ENCODE results near the gene SGSH.
"Not testable (repeated sequence)": the region's sequence is repeated elsewhere in the genome, so short reads cannot be mapped to it uniquely, and the experiment has no call there.

SGSH gene

DNA sequence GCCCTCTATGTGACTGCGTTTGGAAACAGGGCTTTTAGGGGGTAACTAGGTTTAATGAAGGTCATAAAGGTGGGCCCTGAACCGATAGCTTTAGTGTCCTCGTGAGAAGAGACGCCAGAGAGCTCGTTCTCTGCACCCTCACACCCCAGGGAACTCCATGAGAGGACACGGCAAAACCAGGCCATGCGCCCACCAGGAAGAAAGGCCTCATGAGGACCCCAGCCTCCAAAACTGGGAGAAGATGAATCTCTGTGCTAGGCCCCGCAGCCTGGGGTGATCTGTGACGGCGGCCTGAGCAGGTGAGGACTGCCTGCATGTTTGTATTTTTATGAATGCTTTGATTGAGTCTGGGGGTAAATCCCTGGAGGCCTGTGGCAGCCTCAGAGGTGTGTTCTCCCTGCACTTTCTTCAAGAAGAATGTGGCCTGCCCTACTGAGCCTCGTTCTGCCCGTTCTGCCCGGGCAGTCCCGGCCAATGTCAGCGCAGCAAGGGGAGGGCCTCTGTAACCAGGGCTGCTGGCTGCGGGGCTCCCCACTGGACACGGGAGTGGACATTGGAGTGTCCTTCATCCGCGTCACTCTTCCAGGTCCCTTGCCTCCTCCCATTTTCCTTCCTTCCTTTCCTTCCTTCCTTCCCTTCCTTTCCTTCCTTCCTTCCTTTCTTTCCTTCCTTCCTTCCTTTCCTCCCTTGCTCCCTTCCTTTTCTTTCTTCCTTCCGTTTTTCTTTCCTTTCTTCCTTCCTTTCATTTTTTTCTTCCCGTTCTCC lies 33.7 kb upstream of the SGSH start:
- no peak for DNase-seq (ENCODE audit: low read depth in 1 of 2, low spot score in 1 of 2)

DNA sequence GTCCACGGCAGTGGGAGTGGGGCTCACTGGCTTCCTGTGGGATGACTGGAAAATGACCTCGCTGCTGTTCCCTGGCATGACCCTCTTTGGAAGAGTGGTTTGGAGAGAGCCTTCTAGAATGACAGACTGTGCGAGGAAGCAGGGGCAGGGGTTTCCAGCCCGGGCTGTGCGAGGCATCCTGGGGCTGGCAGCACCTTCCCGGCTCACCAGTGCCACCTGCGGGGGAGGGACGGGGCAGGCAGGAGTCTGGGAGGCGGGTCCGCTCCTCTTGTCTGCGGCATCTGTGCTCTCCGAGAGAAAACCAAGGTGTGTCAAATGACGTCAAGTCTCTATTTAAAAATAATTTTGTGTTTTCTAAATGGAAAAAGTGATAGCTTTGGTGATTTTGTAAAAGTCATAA lies 32.7 kb upstream of the SGSH start:
- DNase-seq (ENCODE audit: low read depth in 1 of 2, low spot score in 1 of 2), result peak; percentile 71 to 87

DNA sequence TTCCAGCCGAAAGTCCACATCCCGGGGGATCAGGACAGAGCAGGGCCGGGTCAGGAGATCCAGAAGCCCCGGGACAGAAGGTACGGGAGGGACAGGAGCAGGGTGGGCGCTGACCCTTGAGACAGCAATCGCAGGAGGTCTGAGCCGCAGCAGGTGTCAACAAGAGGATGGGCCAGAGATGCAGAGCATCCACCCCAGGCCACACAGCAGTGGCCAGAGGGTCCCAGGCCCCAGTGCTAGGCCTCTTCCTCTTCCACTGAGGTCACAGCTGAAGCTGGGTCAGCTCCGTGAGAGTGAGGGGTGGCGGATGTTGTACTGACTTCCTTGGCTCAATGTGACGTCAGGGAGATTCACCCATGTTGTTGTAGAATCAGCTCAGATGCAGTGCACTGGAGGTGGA lies 31.8 kb upstream of the SGSH start:
- no peak for DNase-seq (ENCODE audit: low read depth in 1 of 2, low spot score in 1 of 2)

DNA sequence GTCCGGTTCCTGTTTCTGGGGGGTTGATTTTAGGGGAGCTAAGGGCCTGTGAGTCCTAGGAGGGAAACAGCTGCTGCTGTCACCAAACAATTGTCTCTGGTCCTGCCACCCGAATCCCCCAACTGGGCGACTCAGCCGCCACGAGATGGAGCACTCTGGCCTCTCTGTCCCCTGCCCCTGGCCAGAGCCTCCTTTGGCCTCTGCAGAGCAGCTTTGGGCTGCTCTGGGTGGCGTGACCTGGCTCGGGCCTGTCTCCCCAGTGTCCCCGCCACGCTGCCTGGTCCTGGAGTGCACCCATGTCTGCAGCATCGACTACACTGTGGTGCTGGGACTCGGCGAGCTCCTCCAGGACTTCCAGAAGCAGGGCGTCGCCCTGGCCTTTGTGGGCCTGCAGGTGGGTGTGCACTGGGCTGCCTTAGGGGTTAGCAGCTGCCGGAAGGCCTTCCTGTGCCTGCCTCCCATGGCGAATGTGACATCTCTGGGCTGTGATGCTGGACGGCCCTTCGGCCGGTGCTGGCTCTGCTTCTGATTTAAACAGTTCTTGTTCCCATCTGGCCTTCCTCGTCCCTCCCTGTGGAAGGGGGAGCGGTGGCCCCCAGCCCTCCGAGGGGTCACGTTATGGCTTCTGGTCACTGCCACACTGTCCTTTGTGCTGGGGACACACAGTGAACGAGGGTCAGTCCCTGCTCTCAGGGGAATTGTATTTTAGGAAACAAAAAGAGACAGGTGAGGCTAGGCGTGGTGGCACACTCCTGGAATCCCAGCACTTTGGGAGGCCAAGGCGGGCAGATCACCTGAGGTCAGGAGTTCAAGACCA lies 29.0 kb upstream of the SGSH start:
- no peak for DNase-seq (ENCODE audit: low read depth in 1 of 2, low spot score in 1 of 2)

DNA sequence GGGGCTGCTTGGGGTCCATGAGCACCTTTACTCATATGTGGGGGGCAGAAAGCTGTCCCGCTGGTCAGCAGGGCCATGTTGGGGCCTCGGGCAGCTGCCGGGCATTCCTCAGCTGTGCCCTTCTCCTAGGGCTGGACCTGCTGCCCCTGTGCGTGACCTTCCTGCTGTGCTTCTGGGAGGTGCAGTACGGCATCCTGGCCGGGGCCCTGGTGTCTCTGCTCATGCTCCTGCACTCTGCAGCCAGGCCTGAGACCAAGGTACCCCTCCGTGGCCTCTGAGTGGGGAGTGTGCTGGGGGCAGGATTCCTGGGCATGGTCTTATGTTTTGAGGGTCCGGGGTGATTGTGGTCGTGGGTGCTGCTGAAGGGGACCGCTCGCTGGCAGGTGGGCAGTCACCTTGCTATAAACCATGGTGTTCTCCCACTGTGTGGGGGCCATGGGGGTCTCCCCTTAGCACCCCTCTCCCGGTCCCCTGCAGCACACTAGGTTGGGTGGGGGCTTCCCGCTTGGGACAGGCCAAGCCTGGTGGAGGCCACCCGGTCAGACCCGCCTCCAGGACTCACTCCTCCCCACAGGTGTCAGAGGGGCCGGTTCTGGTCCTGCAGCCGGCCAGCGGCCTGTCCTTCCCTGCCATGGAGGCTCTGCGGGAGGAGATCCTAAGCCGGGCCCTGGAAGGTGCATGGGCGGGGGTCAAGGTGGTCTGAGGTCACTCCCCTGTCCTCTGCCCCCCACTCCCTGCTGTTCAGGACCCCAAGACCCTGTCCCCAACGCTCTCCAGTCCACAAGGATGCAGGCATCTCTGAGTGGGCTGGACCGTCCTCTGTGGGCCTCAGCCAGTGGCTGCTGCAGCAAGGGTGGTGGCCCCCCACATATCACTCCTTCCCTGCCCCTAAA lies 28.1 kb upstream of the SGSH start:
- no peak for DNase-seq (ENCODE audit: low read depth in 1 of 2, low spot score in 1 of 2)

DNA sequence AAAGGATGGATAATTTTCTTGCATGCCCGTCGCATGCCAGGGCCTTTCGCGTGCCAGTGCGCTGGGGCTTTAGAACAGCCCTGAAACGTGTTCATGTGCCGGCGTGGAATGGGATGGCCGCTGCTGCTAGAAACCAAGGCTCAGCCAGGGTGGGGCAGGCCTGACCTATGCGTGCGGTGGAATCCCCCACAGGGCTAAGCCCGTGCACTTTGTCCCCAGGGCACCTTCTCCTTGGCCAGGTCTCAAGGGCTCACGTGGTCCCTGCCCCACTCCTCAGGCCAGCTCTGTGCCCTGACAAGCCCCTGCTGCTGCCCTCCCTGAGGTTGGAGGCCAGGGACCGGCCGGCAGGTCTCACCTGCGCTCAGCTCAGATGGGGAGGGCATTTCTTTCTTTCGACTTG lies 27.4 kb upstream of the SGSH start:
- DNase-seq (ENCODE audit: low read depth in 1 of 2, low spot score in 1 of 2), result no peak

DNA sequence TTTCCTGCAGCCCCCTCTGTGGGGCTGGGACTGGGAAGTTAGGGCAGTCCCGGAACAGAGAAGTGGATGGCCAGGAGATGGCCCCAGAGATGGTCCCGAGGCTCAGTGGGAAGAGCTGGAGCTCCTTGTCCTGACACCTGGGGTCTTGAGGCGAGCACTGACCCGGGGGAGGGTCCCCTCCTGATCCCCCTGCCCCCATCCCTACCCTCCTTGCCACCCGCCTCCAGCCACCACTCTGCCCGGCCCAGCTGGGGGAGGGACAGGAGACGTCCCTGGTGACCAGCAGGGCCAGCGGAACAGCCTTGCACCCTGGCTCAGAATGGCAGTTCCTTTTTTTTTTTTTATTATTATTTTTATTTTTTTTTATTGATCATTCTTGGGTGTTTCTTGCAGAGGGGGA lies 26.6 kb upstream of the SGSH start:
- no peak for DNase-seq (ENCODE audit: low read depth in 1 of 2, low spot score in 1 of 2)

DNA sequence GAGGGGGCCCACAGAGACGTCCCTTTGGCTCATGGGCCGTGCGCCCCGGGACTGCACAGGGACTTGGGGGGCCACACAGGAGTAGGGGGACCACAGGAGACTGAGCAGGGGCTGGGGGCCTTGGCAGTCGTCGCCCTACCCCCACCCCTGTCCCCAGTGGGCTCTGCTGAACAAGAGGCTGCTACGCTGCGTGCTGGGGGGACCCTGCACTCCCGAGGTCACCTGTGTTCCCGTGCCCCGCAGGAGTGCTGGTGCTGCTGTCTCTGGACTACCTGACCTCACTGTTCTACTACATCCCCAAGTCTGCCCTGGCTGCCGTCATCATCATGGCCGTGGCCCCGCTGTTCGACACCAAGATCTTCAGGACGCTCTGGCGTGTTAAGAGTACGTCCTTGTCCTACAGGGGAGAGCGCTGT lies 26.1 kb upstream of the SGSH start:
- DNase-seq (ENCODE audit: low read depth in 1 of 2, low spot score in 1 of 2), result no peak

DNA sequence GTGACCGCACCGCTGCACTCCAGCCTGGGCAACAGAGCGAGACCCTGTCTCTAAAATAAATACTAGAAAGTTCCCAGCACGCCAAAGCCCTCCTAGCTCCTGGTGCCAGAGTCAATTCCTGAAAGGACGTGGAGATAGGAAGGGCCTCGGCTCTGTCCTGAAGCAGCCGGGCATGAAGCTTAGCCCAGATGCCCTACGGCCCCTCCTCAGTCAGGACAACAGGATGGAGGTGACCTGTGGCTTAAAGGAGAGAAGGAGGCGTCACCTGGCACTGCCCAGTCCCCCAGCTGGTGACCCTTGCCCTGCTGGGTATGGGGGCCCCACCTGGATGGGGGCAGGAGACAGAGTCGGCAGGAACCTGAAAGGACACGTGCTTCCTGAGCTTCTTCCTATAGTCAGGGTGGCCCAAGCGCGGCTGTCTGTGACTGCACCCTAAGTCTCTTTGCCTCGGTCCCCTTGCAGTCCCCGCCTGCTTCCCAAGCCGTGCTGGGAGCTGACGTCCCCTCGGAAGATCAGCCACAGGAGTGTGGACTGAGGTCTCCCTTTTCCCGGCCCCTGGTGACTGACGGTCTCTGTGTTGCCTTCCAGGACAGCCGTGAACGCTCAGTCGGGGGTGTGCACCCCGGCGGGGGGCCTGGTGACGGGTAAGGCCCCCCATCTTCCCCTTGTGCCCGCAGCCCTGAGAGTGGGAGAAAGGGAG lies 25.6 kb upstream of the SGSH start:
- DNase-seq (ENCODE audit: low read depth in 1 of 2, low spot score in 1 of 2), result no peak

DNA sequence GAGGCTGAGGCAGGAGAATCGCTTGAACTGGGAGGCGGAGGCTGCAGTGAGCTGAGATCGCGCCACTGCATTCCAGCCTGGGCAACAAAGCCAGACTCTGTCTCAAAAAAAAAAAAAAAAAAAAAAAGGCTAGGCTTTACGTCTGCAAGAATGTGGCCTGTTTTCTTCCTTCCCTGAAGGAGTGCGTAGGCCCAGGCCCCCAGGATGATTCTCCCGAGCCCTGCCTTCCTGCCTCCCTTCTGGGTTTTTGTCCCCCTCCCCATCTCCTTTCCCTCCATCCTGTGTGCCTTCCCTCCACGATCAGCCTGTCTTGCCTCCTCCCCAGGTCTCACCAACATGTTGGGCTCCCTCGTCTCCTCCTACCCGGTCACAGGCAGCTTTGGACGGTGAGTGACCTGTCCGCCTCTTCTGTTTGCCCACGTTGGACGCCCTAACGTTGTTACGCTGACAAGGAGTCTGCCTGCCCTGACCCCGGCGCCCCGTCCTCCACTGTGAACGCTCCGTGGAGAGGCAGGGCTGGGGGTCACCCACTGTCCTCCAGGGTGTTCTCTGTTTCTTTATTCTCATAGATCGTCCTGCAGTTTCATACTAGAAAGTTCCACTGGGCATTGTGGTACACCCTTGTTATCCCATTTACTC lies 24.9 kb upstream of the SGSH start:
- DNase-seq (ENCODE audit: low read depth in 1 of 2, low spot score in 1 of 2), result no peak

DNA sequence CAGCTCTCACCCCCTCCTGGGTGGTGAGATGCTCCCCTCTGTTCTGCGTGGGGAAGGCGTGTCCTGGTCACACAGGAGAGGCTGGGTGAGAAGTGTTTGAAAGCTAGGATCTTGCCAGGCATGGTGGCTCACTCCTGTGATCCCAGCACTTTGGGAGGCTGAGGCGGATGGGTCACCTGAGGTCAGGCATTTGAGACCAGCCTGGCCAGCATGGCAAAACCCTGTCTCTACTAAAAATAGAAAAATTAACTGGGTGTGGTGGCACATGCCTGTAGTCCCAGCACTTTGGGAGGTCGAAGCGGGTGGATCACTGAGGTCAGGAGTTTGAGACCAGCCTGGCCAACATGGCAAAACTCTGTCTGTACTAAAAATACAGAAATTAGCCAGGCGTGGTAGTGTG lies 24.3 kb upstream of the SGSH start:
- DNase-seq (ENCODE audit: low read depth in 1 of 2, low spot score in 1 of 2), result not testable (repeated sequence)

DNA sequence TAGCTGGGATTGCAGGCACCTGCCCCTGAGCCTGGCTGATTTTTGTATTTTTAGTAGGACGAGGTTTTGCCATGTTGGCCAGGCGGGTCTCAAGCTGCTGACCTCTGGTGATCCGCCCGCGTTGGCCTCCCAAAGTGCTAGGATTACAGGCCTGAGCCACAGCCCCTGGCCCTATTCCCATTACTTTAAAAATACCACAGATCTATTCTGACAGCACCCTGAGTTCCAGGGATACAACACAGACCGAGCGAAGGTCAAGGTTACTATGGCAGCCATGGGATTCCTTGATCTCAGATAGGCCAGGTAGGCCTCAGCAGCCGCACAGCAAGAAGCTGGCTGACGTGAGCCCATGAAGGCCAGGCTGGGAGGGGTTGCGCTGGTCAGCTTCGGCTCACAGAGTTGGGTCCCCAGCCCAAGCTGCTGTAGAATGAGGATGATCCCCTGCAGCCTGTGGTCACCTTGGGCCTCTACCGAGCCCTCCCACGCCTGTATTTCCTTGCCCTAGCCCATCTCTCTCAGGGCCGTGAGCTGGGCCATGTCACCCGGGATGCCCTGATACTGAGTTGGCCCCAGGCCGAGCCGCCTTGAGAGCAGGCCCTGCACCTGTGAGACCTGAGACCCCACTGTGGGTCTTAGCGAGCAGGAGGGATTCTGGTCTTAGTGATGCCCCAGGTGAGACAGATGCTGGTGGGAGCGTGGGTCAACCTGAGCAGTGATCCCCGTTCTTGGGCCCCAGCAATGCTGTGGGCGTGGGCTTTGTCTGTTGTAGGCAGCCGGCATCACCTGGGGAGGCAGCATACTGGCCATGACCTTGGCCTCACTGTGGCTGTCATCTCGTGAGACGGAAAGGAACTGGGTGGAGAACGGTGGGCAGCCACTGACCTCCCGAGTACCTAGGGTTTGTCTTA lies 23.6 kb upstream of the SGSH start:
- DNase-seq (ENCODE audit: low read depth in 1 of 2, low spot score in 1 of 2), result no peak

DNA sequence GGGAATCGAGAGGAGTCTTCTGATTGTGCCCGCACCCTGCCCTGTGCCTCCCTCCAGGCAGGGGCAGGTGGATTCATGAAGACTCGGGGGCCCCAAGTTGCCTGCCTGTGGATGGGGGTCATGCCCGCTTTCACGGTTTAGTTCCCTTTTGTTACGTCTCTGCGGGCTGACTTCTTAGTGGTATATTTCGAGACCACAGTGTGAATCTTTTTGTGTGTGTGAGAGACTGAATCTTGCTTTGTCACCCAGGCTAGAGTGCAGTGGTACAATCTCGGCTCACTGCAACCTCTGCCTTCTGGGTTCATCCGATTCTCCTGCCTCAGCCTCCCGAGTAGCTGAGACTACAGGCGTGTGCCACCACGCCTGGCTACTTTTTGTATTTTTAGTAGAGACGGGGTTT lies 22.4 kb upstream of the SGSH start:
- DNase-seq (ENCODE audit: low read depth in 1 of 2, low spot score in 1 of 2), result no peak

DNA sequence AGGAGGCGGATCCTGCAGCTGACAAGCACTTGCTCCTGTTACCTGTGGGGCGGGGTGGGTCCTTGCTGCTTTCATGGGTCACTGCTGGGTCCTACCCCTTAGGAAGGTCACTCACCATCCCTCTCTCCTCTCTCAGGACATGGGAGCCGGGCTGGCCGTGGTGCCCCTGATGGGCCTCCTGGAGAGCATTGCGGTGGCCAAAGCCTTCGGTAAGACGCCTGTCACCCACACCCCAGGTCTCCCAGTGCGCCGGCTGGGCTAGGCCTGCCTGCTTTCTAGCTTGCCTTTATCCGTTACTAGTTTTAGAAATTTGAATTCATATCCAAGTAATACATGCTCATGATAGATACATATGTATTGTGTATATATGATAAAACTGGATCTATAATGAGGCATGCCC lies 17.3 kb upstream of the SGSH start:
- no peak for DNase-seq (ENCODE audit: low read depth in 1 of 2, low spot score in 1 of 2)

DNA sequence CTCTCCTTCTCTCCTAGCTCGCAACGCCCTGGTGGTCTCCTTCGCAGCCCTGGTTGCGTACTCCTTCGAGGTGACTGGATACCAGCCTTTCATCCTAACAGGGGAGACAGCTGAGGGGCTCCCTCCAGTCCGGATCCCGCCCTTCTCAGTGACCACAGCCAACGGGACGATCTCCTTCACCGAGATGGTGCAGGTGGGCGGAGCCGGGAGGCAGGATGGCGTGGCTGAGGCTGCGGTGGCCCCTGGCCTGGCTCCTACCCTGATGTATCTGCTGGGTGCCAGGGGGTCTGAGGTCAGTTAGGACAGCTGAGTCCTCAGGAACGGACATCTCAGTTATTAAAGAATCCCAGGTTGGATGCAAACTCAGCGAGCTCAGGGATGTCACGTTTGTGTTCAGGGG lies 16.8 kb upstream of the SGSH start:
- no peak for DNase-seq (ENCODE audit: low read depth in 1 of 2, low spot score in 1 of 2)

DNA sequence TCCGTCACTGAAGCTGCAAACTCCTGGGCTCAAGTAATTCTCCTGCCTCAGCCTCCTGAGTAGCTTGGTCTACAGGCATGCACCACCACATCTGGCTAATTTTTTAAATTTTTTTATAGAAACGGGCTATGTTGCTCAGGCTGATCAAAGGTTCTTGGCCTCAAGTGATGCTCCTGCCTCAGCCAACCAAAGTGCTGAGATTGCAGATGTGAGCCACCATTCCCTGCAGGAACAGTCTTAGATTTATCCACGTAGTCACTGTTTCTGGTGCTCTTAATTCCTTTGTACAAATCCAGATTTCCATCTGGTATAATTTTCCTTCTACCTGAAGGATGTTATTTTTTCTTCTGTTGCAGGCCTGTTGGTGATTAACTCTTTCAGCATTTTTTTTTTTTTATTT lies 13.1 kb upstream of the SGSH start:
- no peak for DNase-seq (ENCODE audit: low read depth in 1 of 2, low spot score in 1 of 2)

DNA sequence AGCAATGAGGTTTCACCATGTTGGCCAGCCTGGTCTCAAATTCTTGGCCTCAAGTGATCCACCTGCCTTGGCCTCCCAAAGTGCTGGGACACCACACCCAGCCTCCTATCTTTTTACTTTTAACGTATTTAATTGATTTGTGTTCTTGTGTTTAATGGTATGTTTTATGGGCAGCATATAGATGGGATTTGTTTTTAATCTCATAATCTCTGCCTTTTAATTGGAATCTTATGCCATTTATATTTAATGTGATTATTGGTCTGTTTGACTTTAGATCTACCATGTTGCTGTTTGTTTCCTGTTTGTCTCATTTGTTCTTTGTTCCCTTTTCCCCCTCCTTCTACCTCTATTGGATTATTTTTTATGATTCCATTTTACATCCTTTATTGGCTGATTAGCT lies 12.3 kb upstream of the SGSH start:
- DNase-seq (ENCODE audit: low read depth in 1 of 2, low spot score in 1 of 2), result no peak

DNA sequence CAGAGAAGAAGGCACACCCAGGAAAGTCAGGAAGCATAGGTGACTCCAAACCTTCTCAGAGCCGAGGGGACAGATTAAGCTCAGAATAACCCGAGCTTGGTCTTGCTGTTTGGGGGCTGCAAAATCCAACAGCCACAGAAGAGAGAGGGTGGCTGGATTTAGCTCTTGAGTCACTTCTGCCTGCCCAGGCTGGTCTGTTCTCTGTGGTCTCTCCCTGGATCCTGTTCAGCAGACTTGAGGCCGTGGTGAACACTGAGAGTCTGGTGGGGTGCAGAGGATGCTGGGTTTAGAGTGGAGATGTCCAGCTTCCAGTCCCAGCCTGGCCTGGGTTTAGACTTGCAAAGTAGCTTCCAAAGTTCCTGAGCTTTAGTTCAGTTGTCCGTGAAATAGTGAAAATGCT lies 8.9 kb upstream of the SGSH start:
- DNase-seq (ENCODE audit: low read depth in 1 of 2, low spot score in 1 of 2), result no peak

DNA sequence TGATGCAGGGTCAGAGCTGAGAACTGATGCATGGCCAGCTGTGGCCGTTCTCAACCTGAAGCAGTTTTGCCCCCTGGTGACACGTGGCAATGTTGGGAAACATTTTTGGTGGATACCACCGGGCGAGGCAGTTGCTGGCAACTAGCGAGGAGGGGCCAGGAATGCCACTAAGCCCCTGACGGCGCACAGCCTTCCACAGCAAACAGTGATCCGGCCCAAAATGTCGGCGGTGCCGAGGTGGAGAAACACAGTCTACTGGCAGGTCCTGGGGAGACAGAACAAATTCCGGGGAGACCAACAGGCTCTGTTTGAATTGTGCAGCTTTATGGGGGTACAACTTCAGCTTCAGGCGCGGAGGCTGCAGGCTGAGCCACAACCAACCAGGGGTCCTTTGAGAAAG lies 8.3 kb upstream of the SGSH start:
- no peak for DNase-seq (ENCODE audit: low read depth in 1 of 2, low spot score in 1 of 2)

DNA sequence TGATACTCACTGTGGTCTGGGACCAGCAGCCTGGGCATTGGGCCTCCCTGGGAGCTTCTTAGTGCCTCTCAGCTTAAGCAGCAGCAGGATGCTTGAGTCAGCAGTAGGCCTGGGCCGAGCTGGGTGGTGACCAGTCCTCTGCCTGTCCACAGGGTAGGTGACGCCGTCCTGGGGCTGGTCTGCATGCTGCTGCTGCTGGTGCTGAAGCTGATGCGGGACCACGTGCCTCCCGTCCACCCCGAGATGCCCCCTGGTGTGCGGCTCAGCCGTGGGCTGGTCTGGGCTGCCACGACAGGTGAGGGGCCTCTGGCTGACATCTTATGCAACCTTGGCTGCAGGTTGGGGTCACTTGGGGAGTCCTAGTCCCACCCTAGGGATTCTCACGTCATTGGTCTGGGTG lies 7.5 kb upstream of the SGSH start:
- DNase-seq (ENCODE audit: low read depth in 1 of 2, low spot score in 1 of 2), result no peak
